ENCODE data around the gene HP.

The HP gene

DNA sequence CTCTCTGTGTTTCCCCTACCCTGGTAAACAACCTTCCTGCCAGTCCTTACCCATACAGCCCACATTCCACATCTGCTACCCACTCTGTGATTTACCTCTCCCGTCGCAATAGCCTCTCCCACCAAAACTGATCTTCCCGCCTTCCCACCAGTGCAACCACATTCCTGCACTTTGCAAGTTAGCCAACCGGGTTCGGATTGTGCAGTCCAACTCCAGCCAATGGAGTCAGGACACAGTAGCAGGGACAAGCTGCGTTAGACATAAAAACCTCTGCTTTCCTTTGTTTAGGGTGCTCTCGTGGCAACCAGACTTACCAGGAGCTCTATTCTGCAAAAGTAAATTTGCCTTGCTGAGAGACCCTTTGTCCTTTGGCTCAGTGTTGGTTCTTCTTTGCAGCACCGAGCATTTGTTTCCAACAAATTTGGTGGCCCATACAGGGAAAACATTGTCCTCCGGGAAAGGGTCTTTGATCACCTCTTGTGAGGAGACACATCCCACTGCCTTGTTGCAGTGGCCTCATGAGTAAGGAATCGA is 10.1 kb downstream of the HP start:
- Histone ChIP-seq H3K9ac (ENCODE audit: low read depth, low read length, poor library complexity) (no peak overlapping the region), H3K9me3 (replicated peaks in 1 of 2; ENCODE audit: control insufficient read depth in 2 of 2, insufficient read depth in 1 of 2, low read depth in 1 of 2, low read length in 2 of 2) (peaks cover 0 to 5% of the 10 kb centered on the region in 2 donors), H3K27me3 (ENCODE audit: control insufficient read depth in 3 of 3, insufficient read depth in 3 of 3, low read depth in 1 of 3, low read length in 3 of 3) (no peaks in the 10 kb centered on the region), H3K79me1 (ENCODE audit: low read depth, low read length) (no peaks in the 10 kb centered on the region), H2AK5ac (ENCODE audit: low read depth, low read length) (no peak overlapping the region), H3K14ac (ENCODE audit: low read length) (no peak overlapping the region), H2BK120ac (ENCODE audit: low read depth, low read length) (no peak overlapping the region), H2BK5ac (ENCODE audit: low read length) (no peak overlapping the region), H2AFZ (ENCODE audit: low read length) (no peak overlapping the region), H3K4ac (ENCODE audit: low read length) (no peak overlapping the region), H3K4me3 (ENCODE audit: low read length in 2 of 2) (no peak overlapping the region), H2BK12ac (ENCODE audit: low read length) (no peak overlapping the region), H3K4me1 (ENCODE audit: control insufficient read depth in 2 of 2, insufficient read depth in 1 of 2, low read depth in 1 of 2, low read length in 2 of 2) (no peaks in the 10 kb centered on the region), H4K8ac (ENCODE audit: low read depth, low read length) (no peak overlapping the region), H3K36me3 (replicated peaks in 1 of 2; ENCODE audit: control insufficient read depth in 2 of 2, insufficient read depth in 2 of 2, low read length in 2 of 2) (no peaks in the 10 kb centered on the region), H3K27ac (replicated peaks; ENCODE audit: low read length) (no peak overlapping the region), H3K23ac (ENCODE audit: low read depth, low read length, poor library complexity) (no peak overlapping the region), H3K4me2 (ENCODE audit: insufficient read depth, low read length, poor library complexity, severe bottlenecking) (no peak overlapping the region), H3K18ac (ENCODE audit: low read length) (no peak overlapping the region), H2BK15ac (ENCODE audit: low read length) (no peak overlapping the region), H4K91ac (ENCODE audit: low read depth, low read length, poor library complexity) (no peak overlapping the region)
- WGBS, 2 donors (ENCODE audit: extremely low coverage in 2 of 2, insufficient read length in 2 of 2, insufficient replicate concordance in 1 of 2), result no CpG with 5 or more reads among the region's 10 CpGs
- no peak for DNase-seq (ENCODE audit: low spot score)

DNA sequence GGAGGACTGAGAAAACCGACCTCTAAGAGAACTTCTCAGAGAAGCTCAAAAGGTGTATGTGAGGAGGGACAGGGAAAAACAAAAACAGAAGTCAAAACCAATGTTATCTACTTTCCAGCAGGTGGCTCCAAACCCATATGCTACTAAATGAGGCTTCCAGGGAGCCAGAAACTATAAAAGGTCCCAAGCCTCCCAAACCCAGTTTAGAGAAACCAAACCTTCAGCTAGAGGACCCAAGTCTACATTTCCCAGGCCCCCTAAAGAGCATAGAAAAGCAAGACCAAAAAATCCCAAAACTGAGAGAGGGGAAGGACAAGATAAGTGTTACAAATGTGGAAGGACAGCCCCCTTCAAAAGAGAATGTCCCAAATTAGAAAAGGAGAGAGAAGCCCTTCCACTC is 12.4 kb downstream of the HP start:
- H3K9me3 ChIP-seq (replicated peaks in 1 of 2; ENCODE audit: control insufficient read depth in 2 of 2, insufficient read depth in 1 of 2, low read depth in 1 of 2, low read length in 2 of 2), result peaks cover 0 to 5% of the 10 kb centered on the region in 2 donors
- no peak overlapping the region for H3K23ac ChIP-seq (ENCODE audit: low read depth, low read length, poor library complexity)
- H3K27ac ChIP-seq (replicated peaks; ENCODE audit: low read length), result no peak overlapping the region
- no peaks in the 10 kb centered on the region for H3K27me3 ChIP-seq (ENCODE audit: control insufficient read depth in 3 of 3, insufficient read depth in 3 of 3, low read depth in 1 of 3, low read length in 3 of 3)
- H3K4ac ChIP-seq (ENCODE audit: low read length), result no peak overlapping the region
- H2AK5ac ChIP-seq (ENCODE audit: low read depth, low read length), result no peak overlapping the region
- no peak overlapping the region for H2BK5ac ChIP-seq (ENCODE audit: low read length)
- peak; percentile 15 for DNase-seq (ENCODE audit: low spot score)
- H3K14ac ChIP-seq (ENCODE audit: low read length), result no peak overlapping the region
- whole genome bisulfite sequencing, 2 donors (ENCODE audit: extremely low coverage in 2 of 2, insufficient read length in 2 of 2, insufficient replicate concordance in 1 of 2), result no CpG with 5 or more reads among the region's 1 CpG
- no peak overlapping the region for H2BK12ac ChIP-seq (ENCODE audit: low read length)
- no peak overlapping the region for H2BK120ac ChIP-seq (ENCODE audit: low read depth, low read length)
- H3K4me1 ChIP-seq (ENCODE audit: control insufficient read depth in 2 of 2, insufficient read depth in 1 of 2, low read depth in 1 of 2, low read length in 2 of 2), result no peaks in the 10 kb centered on the region
- H4K91ac ChIP-seq (ENCODE audit: low read depth, low read length, poor library complexity), result no peak overlapping the region
- H3K4me2 ChIP-seq (ENCODE audit: insufficient read depth, low read length, poor library complexity, severe bottlenecking), result no peak overlapping the region
- H4K8ac ChIP-seq (ENCODE audit: low read depth, low read length), result no peak overlapping the region
- no peak overlapping the region for H3K4me3 ChIP-seq (ENCODE audit: low read length in 2 of 2)
- H3K79me1 ChIP-seq (ENCODE audit: low read depth, low read length), result no peaks in the 10 kb centered on the region
- H3K9ac ChIP-seq (ENCODE audit: low read depth, low read length, poor library complexity), result no peak overlapping the region
- H3K18ac ChIP-seq (ENCODE audit: low read length), result no peak overlapping the region
- H2AFZ ChIP-seq (ENCODE audit: low read length), result peak overlapping the region; percentile 50
- H2BK15ac ChIP-seq (ENCODE audit: low read length), result no peak overlapping the region
- no peaks in the 10 kb centered on the region for H3K36me3 ChIP-seq (replicated peaks in 1 of 2; ENCODE audit: control insufficient read depth in 2 of 2, insufficient read depth in 2 of 2, low read length in 2 of 2)

DNA sequence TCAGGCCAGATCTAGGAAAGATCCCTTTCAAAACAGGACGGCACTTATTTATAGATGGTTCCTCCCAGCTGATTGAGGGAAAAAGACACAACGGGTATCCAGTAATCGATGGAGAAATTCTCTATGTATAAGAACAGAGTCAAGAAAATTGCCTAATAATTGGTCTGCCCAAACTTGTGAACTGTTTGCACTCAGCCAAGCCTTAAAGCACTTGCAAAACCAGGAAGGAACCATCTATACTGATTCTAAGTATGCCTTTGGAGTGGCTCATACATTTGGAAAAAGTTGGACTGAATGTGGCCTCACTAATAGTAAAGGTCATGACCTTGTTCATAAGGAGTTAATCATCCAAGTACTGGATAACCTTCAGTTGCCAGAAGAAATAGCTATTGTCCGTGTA is 14.6 kb downstream of the HP start:
- Histone ChIP-seq H3K4me1 (ENCODE audit: control insufficient read depth in 2 of 2, insufficient read depth in 1 of 2, low read depth in 1 of 2, low read length in 2 of 2) (no peaks in the 10 kb centered on the region), H3K14ac (ENCODE audit: low read length) (no peak overlapping the region), H4K91ac (ENCODE audit: low read depth, low read length, poor library complexity) (no peak overlapping the region), H3K23ac (ENCODE audit: low read depth, low read length, poor library complexity) (no peak overlapping the region), H3K36me3 (replicated peaks in 1 of 2; ENCODE audit: control insufficient read depth in 2 of 2, insufficient read depth in 2 of 2, low read length in 2 of 2) (no peaks in the 10 kb centered on the region), H3K79me1 (ENCODE audit: low read depth, low read length) (no peaks in the 10 kb centered on the region), H2BK12ac (ENCODE audit: low read length) (no peak overlapping the region), H3K9ac (ENCODE audit: low read depth, low read length, poor library complexity) (no peak overlapping the region), H2BK120ac (ENCODE audit: low read depth, low read length) (no peak overlapping the region), H2AK5ac (ENCODE audit: low read depth, low read length) (no peak overlapping the region), H3K9me3 (replicated peaks in 1 of 2; ENCODE audit: control insufficient read depth in 2 of 2, insufficient read depth in 1 of 2, low read depth in 1 of 2, low read length in 2 of 2) (peaks cover 0 to 5% of the 10 kb centered on the region in 2 donors), H2BK5ac (ENCODE audit: low read length) (no peak overlapping the region), H2BK15ac (ENCODE audit: low read length) (no peak overlapping the region), H3K4ac (ENCODE audit: low read length) (no peak overlapping the region), H2AFZ (ENCODE audit: low read length) (no peak overlapping the region), H3K4me3 (ENCODE audit: low read length in 2 of 2) (no peak overlapping the region), H3K27me3 (ENCODE audit: control insufficient read depth in 3 of 3, insufficient read depth in 3 of 3, low read depth in 1 of 3, low read length in 3 of 3) (no peaks in the 10 kb centered on the region), H3K4me2 (ENCODE audit: insufficient read depth, low read length, poor library complexity, severe bottlenecking) (no peak overlapping the region), H3K18ac (ENCODE audit: low read length) (no peak overlapping the region), H4K8ac (ENCODE audit: low read depth, low read length) (no peak overlapping the region), H3K27ac (replicated peaks; ENCODE audit: low read length) (no peak overlapping the region)
- no CpG with 5 or more reads among the region's 4 CpGs for WGBS, 2 donors (ENCODE audit: extremely low coverage in 2 of 2, insufficient read length in 2 of 2, insufficient replicate concordance in 1 of 2)
- no peak for DNase-seq (ENCODE audit: low spot score)

DNA sequence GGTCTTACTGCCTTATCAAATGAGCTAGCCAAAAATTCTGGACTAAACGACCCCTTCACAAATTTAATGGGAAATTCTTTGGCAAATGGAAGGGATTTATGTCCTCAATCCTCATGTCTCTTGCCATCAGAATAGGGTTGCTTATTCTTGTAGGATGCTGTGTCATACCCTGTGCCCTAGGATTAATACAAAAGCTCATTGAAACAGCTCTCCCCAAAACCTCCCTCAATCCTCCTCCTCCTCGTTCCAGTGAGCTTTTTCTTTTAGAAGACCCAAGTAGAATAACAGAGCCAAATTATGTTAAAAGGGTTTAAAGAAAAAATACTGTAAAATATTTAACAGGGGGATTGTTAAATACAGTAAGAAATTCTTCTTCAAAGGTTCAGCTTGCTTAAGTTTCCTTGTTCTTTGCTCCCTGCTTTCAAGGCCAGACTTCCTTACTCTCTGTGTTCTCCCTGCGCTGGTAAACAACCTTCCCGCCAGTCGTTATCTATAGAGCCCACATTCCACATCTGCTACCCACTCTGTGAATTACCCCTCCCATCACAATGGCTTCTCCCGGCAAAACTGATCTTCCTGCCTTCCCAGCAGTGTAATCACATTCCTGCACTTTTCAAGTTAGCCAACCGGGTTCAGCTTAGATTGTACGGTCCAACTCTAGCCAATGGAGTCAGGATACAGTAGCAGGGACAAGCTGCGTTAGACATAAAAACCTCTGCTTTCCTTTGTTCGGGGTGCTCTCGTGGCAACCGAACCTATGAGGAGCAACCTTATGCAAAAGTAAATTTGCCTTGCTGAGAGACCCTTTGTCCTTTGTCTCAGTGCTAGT is 18.4 kb downstream of the HP start:
- H3K23ac ChIP-seq (ENCODE audit: low read depth, low read length, poor library complexity), result no peak overlapping the region
- no peaks in the 10 kb centered on the region for H3K79me1 ChIP-seq (ENCODE audit: low read depth, low read length)
- WGBS, 2 donors (ENCODE audit: extremely low coverage in 2 of 2, insufficient read length in 2 of 2, insufficient replicate concordance in 1 of 2), result no CpG with 5 or more reads among the region's 12 CpGs
- H2BK5ac ChIP-seq (ENCODE audit: low read length), result no peak overlapping the region
- no peak overlapping the region for H2BK120ac ChIP-seq (ENCODE audit: low read depth, low read length)
- H2BK15ac ChIP-seq (ENCODE audit: low read length), result no peak overlapping the region
- H4K91ac ChIP-seq (ENCODE audit: low read depth, low read length, poor library complexity), result no peak overlapping the region
- H3K9ac ChIP-seq (ENCODE audit: low read depth, low read length, poor library complexity), result no peak overlapping the region
- no peak overlapping the region for H3K4me3 ChIP-seq (ENCODE audit: low read length in 2 of 2)
- H3K4ac ChIP-seq (ENCODE audit: low read length), result no peak overlapping the region
- H4K8ac ChIP-seq (ENCODE audit: low read depth, low read length), result no peak overlapping the region
- no peak for DNase-seq (ENCODE audit: low spot score)
- H3K27me3 ChIP-seq (ENCODE audit: control insufficient read depth in 3 of 3, insufficient read depth in 3 of 3, low read depth in 1 of 3, low read length in 3 of 3), result no peaks in the 10 kb centered on the region
- H3K9me3 ChIP-seq (replicated peaks in 1 of 2; ENCODE audit: control insufficient read depth in 2 of 2, insufficient read depth in 1 of 2, low read depth in 1 of 2, low read length in 2 of 2), result no peaks in the 10 kb centered on the region
- H3K27ac ChIP-seq (replicated peaks; ENCODE audit: low read length), result no peak overlapping the region
- no peak overlapping the region for H3K14ac ChIP-seq (ENCODE audit: low read length)
- H3K18ac ChIP-seq (ENCODE audit: low read length), result no peak overlapping the region
- H2AFZ ChIP-seq (ENCODE audit: low read length), result no peak overlapping the region
- no peaks in the 10 kb centered on the region for H3K36me3 ChIP-seq (replicated peaks in 1 of 2; ENCODE audit: control insufficient read depth in 2 of 2, insufficient read depth in 2 of 2, low read length in 2 of 2)
- H3K4me2 ChIP-seq (ENCODE audit: insufficient read depth, low read length, poor library complexity, severe bottlenecking), result no peak overlapping the region
- no peak overlapping the region for H2AK5ac ChIP-seq (ENCODE audit: low read depth, low read length)
- H2BK12ac ChIP-seq (ENCODE audit: low read length), result no peak overlapping the region
- no peaks in the 10 kb centered on the region for H3K4me1 ChIP-seq (ENCODE audit: control insufficient read depth in 2 of 2, insufficient read depth in 1 of 2, low read depth in 1 of 2, low read length in 2 of 2)

Data from neuronal stem cell (in vitro differentiated cells).